AG10803 (cell line): ENCODE measurements around the gene ZNF581.

Source experiments
- DNase-seq: peaks from one replicate; pipeline ENCODE4 v3.0.0; 2010; ENCODE audit warnings: low read depth
- H3K4me3 ChIP-seq: 2 replicates; pipeline ENCODE4 v1.5.1; 2011; ENCODE audit warnings: mild to moderate bottlenecking, low read length, control low read depth
- CTCF ChIP-seq: conservative IDR thresholded peaks from 2 replicates; pipeline ENCODE4 v1.5.1; 2011; ENCODE audit warnings: mild to moderate bottlenecking, low read length, control low read depth, inconsistent platforms

The ZNF581 gene

GRCh38 chr19:55673465-55673864 is 30.0 kb downstream of the ZNF581 start:
- no peak for DNase-seq
- TF ChIP-seq CTCF, result no peak
- no peak overlapping the region for H3K4me3 ChIP-seq

- H3K4me3 ChIP-seq, result peak overlapping the region; percentile 87; the same call in 1 of the 2 replicates
- no peak for DNase-seq
Observed at GRCh38 chr19:55673889-55674288, 30.4 kb downstream of the ZNF581 start.

GRCh38 chr19:55674459-55674840 is 31.0 kb downstream of the ZNF581 start:
- DNase-seq, result no peak
- peak overlapping the region; percentile 87 for H3K4me3 ChIP-seq
- TF ChIP-seq CTCF, result no peak

More at GRCh38 chr19:55673889-55674288, 30.4 kb downstream of the ZNF581 start:
- no peak for TF ChIP-seq CTCF

- peak; percentile 95 for DNase-seq
- TF ChIP-seq CTCF, result no peak; the same call in 1 of the 2 replicates
- H3K4me3 ChIP-seq, result peak within 1 kb of the TSS; percentile 87
Observed at GRCh38 chr19:55674841-55675660, 31.6 kb downstream of the ZNF581 start, which contains the start of gene EPN1. EPN1 (plus strand) TSS chr19:55675226; CDS start chr19:55678628, 3,402 bp downstream.

GRCh38 chr19:55675661-55676354 is 32.4 kb downstream of the ZNF581 start:
- DNase-seq, result no peak

GRCh38 chr19:55676383-55676782 is 32.9 kb downstream of the ZNF581 start:
- peak; percentile 22 for DNase-seq
- peak overlapping the region; percentile 87 for H3K4me3 ChIP-seq
- TF ChIP-seq CTCF, result peak; percentile 21; the same call in 1 of the 2 replicates

More at GRCh38 chr19:55675661-55676354, 32.4 kb downstream of the ZNF581 start:
- TF ChIP-seq CTCF, result no peak
- peak overlapping the region; percentile 87 for H3K4me3 ChIP-seq
